ENCODE data around the gene TMED4.
"Not testable (repeated sequence)": the region's sequence is repeated elsewhere in the genome, so short reads cannot be mapped to it uniquely, and the experiment has no call there.

The TMED4 gene

GRCh38 chr7:44603193-44603592 is 21.2 kb upstream of the TMED4 start:
- H3K36me3 ChIP-seq (replicated peaks; ENCODE audit: insufficient read depth, low read length): no peaks in the 10 kb centered on the region
- no peak overlapping the region for H3K9ac ChIP-seq (ENCODE audit: low read length)
- no peaks in the 10 kb centered on the region for H4K20me1 ChIP-seq (ENCODE audit: insufficient read depth, low read length)
- no peak for DNase-seq
- no peak for TF ChIP-seq EZH2 (optimal IDR thresholded peaks at IDR 0.05; ENCODE audit: low read depth, low read length)
- TF ChIP-seq CTCF (IDR thresholded peaks at IDR 0.05; ENCODE audit: low read length): no peak
- no peak for TF ChIP-seq EZH2phosphoT487 (IDR thresholded peaks at IDR 0.05; ENCODE audit: low read length)
- H3F3A ChIP-seq (ENCODE audit: insufficient read depth, low read length): peaks cover 13% of the 10 kb centered on the region
- H3K27ac ChIP-seq (ENCODE audit: low read length): no peak overlapping the region
- H3K4me2 ChIP-seq (ENCODE audit: low read depth, low read length): no peak overlapping the region
- H3K79me2 ChIP-seq (ENCODE audit: low read length): peaks cover 13% of the 10 kb centered on the region
- no peak overlapping the region for H3K4me3 ChIP-seq (ENCODE audit: low read length)
- no peaks in the 10 kb centered on the region for H3K9me2 ChIP-seq (replicated peaks; ENCODE audit: insufficient read depth, low read length)
- no peaks in the 10 kb centered on the region for H3K9me3 ChIP-seq (replicated peaks; ENCODE audit: insufficient read depth, low read length)
- no peak overlapping the region for H2AFZ ChIP-seq (ENCODE audit: low read length)
- H3K27me3 ChIP-seq (replicated peaks; ENCODE audit: insufficient read depth, low read length): no peaks in the 10 kb centered on the region
- no peaks in the 10 kb centered on the region for H3K4me1 ChIP-seq (ENCODE audit: low read length)

DNA sequence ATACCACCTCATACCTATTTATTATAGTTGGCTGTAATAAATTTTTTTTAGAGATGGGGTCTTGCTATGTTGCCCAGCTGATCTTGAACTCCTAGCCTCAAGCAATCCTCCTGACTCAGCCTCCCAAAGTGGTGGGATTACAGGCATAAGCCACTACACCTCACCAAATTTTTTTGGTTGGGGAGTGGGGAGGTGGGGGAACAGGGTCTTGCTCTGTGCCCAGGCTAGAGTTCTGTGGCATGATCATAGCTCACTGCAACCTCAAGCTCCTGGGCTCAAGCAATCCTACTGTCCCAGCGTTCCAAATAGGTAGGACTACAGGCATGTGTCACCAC is 20.5 kb upstream of the TMED4 start:
- no peak for DNase-seq
- H3K4me2 ChIP-seq (ENCODE audit: low read depth, low read length): no peak overlapping the region
- no peaks in the 10 kb centered on the region for H3K9me3 ChIP-seq (replicated peaks; ENCODE audit: insufficient read depth, low read length)
- no peak overlapping the region for H3K27ac ChIP-seq (ENCODE audit: low read length)
- no peaks in the 10 kb centered on the region for H3K4me1 ChIP-seq (ENCODE audit: low read length)
- H3K9me2 ChIP-seq (replicated peaks; ENCODE audit: insufficient read depth, low read length): no peaks in the 10 kb centered on the region
- TF ChIP-seq EZH2 (optimal IDR thresholded peaks at IDR 0.05; ENCODE audit: low read depth, low read length): no peak
- TF ChIP-seq CTCF (IDR thresholded peaks at IDR 0.05; ENCODE audit: low read length): no peak
- no peak for TF ChIP-seq EZH2phosphoT487 (IDR thresholded peaks at IDR 0.05; ENCODE audit: low read length)
- H2AFZ ChIP-seq (ENCODE audit: low read length): no peak overlapping the region
- no peak overlapping the region for H3K9ac ChIP-seq (ENCODE audit: low read length)
- H3K4me3 ChIP-seq (ENCODE audit: low read length): no peak overlapping the region
- H3F3A ChIP-seq (ENCODE audit: insufficient read depth, low read length): peaks cover 13% of the 10 kb centered on the region
- H3K79me2 ChIP-seq (ENCODE audit: low read length): peaks cover 7% of the 10 kb centered on the region
- no peaks in the 10 kb centered on the region for H3K36me3 ChIP-seq (replicated peaks; ENCODE audit: insufficient read depth, low read length)
- no peaks in the 10 kb centered on the region for H4K20me1 ChIP-seq (ENCODE audit: insufficient read depth, low read length)
- no peaks in the 10 kb centered on the region for H3K27me3 ChIP-seq (replicated peaks; ENCODE audit: insufficient read depth, low read length)

DNA sequence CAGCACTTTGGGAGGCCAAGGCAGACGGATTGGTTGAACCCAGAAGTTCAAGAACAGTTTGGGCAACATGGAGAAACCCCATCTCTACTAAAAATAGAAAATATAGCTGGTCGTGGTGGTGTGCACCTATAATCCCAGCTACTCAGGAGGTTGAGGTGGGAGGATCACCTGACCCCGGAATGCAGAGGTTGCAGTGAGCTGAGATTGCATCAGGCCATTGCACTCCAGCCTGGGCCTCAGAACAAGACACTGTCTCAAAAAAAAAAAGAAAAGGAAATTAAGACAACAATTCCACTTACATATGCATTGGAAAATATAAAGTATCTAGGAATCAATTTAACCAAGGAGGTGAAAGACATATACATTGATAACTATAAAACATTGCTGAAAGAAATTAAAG is 17.2 kb upstream of the TMED4 start:
- H3K9ac ChIP-seq (ENCODE audit: low read length): no peak overlapping the region
- H3K79me2 ChIP-seq (ENCODE audit: low read length): no peaks in the 10 kb centered on the region
- TF ChIP-seq EZH2 (optimal IDR thresholded peaks at IDR 0.05; ENCODE audit: low read depth, low read length) (no peak), CTCF (IDR thresholded peaks at IDR 0.05; ENCODE audit: low read length) (no peak), EZH2phosphoT487 (IDR thresholded peaks at IDR 0.05; ENCODE audit: low read length) (no peak)
- H3K9me3 ChIP-seq (replicated peaks; ENCODE audit: insufficient read depth, low read length): no peaks in the 10 kb centered on the region
- no peaks in the 10 kb centered on the region for H3F3A ChIP-seq (ENCODE audit: insufficient read depth, low read length)
- H3K27ac ChIP-seq (ENCODE audit: low read length): no peak overlapping the region
- no peak overlapping the region for H3K4me3 ChIP-seq (ENCODE audit: low read length)
- H3K27me3 ChIP-seq (replicated peaks; ENCODE audit: insufficient read depth, low read length): no peaks in the 10 kb centered on the region
- H3K36me3 ChIP-seq (replicated peaks; ENCODE audit: insufficient read depth, low read length): no peaks in the 10 kb centered on the region
- H3K9me2 ChIP-seq (replicated peaks; ENCODE audit: insufficient read depth, low read length): no peaks in the 10 kb centered on the region
- no peak overlapping the region for H3K4me2 ChIP-seq (ENCODE audit: low read depth, low read length)
- H4K20me1 ChIP-seq (ENCODE audit: insufficient read depth, low read length): no peaks in the 10 kb centered on the region
- DNase-seq: no peak
- no peaks in the 10 kb centered on the region for H3K4me1 ChIP-seq (ENCODE audit: low read length)
- no peak overlapping the region for H2AFZ ChIP-seq (ENCODE audit: low read length)

DNA sequence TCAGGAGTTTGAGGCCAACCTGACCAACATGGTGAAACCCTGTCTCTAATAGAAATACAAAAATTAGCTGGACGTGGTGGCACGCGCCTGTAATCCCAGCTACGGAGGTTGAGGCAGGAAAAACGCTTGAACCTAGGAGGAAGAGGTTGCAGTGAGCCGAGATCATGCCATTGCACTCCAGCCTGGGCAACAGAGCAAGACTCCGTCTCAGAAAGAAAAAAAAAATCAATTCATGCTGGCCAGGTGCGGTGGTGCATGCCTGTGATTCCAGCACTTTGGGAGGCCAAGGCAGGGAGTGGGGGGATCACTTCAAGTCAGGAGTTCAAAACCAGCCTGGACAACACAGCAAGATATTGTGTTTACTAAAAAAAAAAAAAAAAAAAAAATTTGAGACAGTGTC is 15.2 kb upstream of the TMED4 start:
- not testable (repeated sequence) for H3K4me2 ChIP-seq (ENCODE audit: low read depth, low read length); H3K4me3 ChIP-seq (ENCODE audit: low read length); H3K9ac ChIP-seq (ENCODE audit: low read length); H3K79me2 ChIP-seq (ENCODE audit: low read length); H3K9me3 ChIP-seq (replicated peaks; ENCODE audit: insufficient read depth, low read length); H3K27ac ChIP-seq (ENCODE audit: low read length); DNase-seq; H3K27me3 ChIP-seq (replicated peaks; ENCODE audit: insufficient read depth, low read length); H3K9me2 ChIP-seq (replicated peaks; ENCODE audit: insufficient read depth, low read length); H3F3A ChIP-seq (ENCODE audit: insufficient read depth, low read length); H4K20me1 ChIP-seq (ENCODE audit: insufficient read depth, low read length); H3K36me3 ChIP-seq (replicated peaks; ENCODE audit: insufficient read depth, low read length); H2AFZ ChIP-seq (ENCODE audit: low read length); H3K4me1 ChIP-seq (ENCODE audit: low read length)
